ENCODE results near the gene CEBPZOS. TPM values are rescaled to one million over a fixed set of nuclear protein-coding genes. Genes with fewer than 3 reads are reported as not detected.

CEBPZOS gene
- total and polyA plus RNA-seq, 9 of the 15 experiments (the other 6 are each of a cell fraction or from before 2014, with no cell fraction given): 21.7 to 64.8 (median 46.7) TPM

DNA sequence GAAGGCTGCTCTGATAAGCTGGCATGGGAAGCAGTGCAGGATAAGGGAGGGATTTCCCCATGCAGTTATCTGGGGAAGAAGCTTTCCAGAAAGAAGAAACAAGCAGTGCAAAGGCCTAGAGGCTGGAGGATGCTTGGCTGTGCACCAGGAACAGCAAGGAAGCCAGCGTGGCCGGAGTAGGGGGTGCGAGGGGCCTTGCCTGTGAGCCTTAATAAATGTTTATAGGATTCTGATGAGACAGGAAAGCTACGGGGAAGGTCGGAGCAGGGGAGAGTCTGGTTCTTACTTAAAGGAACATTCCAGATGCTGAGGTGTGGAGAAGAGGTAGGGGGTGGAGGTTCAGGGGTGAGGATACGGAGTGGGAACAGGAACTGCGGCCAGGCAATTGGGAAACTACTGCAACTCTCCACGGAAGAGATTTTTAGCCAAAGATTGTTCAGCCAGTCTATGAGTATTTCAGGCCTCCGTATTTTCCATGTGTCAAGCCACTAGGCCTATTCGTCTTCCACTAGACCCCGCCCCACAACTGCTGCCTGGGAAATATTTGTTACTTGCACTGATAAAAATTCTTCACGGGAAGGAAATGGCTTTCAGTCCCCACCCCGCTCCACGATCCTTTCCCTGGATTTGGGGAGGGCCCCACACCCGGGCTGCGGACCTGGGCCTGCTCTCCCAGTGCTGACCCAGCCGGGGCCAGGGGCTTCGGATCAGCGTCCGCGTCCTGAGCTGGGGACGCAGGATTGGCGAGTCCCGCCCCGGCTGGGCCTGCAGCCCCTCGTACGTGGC, 40.0 kb upstream of the CEBPZOS start (continued):
- TF ChIP-seq, protein P1, sequence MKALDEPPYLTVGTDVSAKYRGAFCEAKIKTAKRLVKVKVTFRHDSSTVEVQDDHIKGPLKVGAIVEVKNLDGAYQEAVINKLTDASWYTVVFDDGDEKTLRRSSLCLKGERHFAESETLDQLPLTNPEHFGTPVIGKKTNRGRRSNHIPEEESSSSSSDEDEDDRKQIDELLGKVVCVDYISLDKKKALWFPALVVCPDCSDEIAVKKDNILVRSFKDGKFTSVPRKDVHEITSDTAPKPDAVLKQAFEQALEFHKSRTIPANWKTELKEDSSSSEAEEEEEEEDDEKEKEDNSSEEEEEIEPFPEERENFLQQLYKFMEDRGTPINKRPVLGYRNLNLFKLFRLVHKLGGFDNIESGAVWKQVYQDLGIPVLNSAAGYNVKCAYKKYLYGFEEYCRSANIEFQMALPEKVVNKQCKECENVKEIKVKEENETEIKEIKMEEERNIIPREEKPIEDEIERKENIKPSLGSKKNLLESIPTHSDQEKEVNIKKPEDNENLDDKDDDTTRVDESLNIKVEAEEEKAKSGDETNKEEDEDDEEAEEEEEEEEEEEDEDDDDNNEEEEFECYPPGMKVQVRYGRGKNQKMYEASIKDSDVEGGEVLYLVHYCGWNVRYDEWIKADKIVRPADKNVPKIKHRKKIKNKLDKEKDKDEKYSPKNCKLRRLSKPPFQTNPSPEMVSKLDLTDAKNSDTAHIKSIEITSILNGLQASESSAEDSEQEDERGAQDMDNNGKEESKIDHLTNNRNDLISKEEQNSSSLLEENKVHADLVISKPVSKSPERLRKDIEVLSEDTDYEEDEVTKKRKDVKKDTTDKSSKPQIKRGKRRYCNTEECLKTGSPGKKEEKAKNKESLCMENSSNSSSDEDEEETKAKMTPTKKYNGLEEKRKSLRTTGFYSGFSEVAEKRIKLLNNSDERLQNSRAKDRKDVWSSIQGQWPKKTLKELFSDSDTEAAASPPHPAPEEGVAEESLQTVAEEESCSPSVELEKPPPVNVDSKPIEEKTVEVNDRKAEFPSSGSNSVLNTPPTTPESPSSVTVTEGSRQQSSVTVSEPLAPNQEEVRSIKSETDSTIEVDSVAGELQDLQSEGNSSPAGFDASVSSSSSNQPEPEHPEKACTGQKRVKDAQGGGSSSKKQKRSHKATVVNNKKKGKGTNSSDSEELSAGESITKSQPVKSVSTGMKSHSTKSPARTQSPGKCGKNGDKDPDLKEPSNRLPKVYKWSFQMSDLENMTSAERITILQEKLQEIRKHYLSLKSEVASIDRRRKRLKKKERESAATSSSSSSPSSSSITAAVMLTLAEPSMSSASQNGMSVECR (CRISPR knock-in tag; IDR thresholded peaks at IDR 0.05): 0 out of 2 replicates have a peak, but pooled peaks have one; percentile 15
- TF ChIP-seq MBD2 (IDR thresholded peaks at IDR 0.05; ENCODE audit: borderline replicate concordance, low read depth) (no peak), EZH2 (IDR thresholded peaks at IDR 0.05; ENCODE audit: borderline replicate concordance, low read depth, low read length) (no peak), ILK (tag; IDR thresholded peaks at IDR 0.05; ENCODE audit: borderline replicate concordance, low read depth) (no peak), TAF15 (IDR thresholded peaks at IDR 0.05; ENCODE audit: low read depth, low read length) (no peak), TSC22D4 (tag; IDR thresholded peaks at IDR 0.05) (no peak), GABPB1 (CRISPR knock-in tag; IDR thresholded peaks at IDR 0.05) (no peak), BMI1 (IDR thresholded peaks at IDR 0.05; ENCODE audit: low read length) (no peak), NR4A1 (CRISPR knock-in tag; IDR thresholded peaks at IDR 0.05) (no peak), NR4A1 (tag; IDR thresholded peaks at IDR 0.05) (no peak), ZNF212 (CRISPR knock-in tag; IDR thresholded peaks at IDR 0.05) (no peak), ZNF75A (CRISPR knock-in tag; IDR thresholded peaks at IDR 0.05) (no peak), TARDBP (IDR thresholded peaks at IDR 0.05) (no peak), TRIM24 (IDR thresholded peaks at IDR 0.05) (no peak), POLR3G (IDR thresholded peaks at IDR 0.05; ENCODE audit: extremely low read depth, insufficient read length, insufficient replicate concordance) (no peak), PHF8 (IDR thresholded peaks at IDR 0.05; ENCODE audit: borderline replicate concordance, low read length) (peak; percentile 68), MYC (IDR thresholded peaks at IDR 0.05; ENCODE audit: low read depth, low read length) (no peak), MYC (CRISPR knock-in tag; IDR thresholded peaks at IDR 0.05; ENCODE audit: borderline replicate concordance, low read depth) (no peak), ZNF695 (CRISPR knock-in tag; IDR thresholded peaks at IDR 0.05) (no peak), PHTF2 (CRISPR knock-in tag; IDR thresholded peaks at IDR 0.05) (no peak), RBM14 (IDR thresholded peaks at IDR 0.05; ENCODE audit: borderline replicate concordance, insufficient read depth, low read depth, low read length) (no peak)
- TF ChIP-seq, protein P2, sequence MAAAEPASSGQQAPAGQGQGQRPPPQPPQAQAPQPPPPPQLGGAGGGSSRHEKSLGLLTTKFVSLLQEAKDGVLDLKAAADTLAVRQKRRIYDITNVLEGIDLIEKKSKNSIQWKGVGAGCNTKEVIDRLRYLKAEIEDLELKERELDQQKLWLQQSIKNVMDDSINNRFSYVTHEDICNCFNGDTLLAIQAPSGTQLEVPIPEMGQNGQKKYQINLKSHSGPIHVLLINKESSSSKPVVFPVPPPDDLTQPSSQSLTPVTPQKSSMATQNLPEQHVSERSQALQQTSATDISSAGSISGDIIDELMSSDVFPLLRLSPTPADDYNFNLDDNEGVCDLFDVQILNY (CRISPR knock-in tag; IDR thresholded peaks at IDR 0.05): no peak
- TF ChIP-seq, protein P3, sequence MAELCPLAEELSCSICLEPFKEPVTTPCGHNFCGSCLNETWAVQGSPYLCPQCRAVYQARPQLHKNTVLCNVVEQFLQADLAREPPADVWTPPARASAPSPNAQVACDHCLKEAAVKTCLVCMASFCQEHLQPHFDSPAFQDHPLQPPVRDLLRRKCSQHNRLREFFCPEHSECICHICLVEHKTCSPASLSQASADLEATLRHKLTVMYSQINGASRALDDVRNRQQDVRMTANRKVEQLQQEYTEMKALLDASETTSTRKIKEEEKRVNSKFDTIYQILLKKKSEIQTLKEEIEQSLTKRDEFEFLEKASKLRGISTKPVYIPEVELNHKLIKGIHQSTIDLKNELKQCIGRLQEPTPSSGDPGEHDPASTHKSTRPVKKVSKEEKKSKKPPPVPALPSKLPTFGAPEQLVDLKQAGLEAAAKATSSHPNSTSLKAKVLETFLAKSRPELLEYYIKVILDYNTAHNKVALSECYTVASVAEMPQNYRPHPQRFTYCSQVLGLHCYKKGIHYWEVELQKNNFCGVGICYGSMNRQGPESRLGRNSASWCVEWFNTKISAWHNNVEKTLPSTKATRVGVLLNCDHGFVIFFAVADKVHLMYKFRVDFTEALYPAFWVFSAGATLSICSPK (IDR thresholded peaks at IDR 0.05; ENCODE audit: borderline replicate concordance): no peak
